Measurements from ENCODE around the gene SUPV3L1.
A peak's percentile ranks its signal among the peaks of the same experiment; 100 is the strongest.
"Not testable (repeated sequence)": the region's sequence is repeated elsewhere in the genome, so short reads cannot be mapped to it uniquely, and the experiment has no call there.

The SUPV3L1 gene

DNA sequence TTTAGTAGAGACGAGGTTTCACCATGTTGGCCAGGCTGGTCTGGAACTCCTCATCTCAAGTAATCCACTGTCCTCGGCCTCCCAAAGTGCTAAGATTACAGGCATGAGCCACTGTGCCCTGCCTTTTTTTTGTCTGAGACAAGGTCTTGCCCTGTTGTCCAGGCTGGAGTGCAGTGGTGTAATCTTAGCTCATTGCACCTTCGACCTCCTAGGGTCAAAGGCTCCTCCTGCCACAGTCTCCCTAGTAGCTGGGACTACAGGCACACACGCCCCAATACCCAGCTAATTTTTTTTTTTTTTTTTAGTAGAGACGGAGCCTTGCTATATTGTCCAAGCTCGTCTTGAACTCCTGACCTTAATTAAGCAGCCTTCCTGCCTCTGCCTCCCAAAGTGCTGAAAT lies 26.8 kb upstream of the SUPV3L1 start:
- 89% methylated on average over 6 of the region's 6 CpGs for WGBS, 2 experiments
- H3K27me3 ChIP-seq (ENCODE audit: control insufficient read depth, insufficient read depth, low read length, poor library complexity, severe bottlenecking): no peaks in the 10 kb centered on the region
- no peak overlapping the region for H3K27ac ChIP-seq (ENCODE audit: insufficient read depth, low read depth, low read length, poor library complexity, severe bottlenecking)
- H3K4me3 ChIP-seq (ENCODE audit: insufficient read depth, low read depth, low read length): no peak overlapping the region
- no peaks in the 10 kb centered on the region for H3K36me3 ChIP-seq (ENCODE audit: control insufficient read depth, insufficient read depth, low read length)
- H3K9me3 ChIP-seq (ENCODE audit: control insufficient read depth, low read length): no peaks in the 10 kb centered on the region
- H3K4me1 ChIP-seq (ENCODE audit: control insufficient read depth, insufficient read depth, low read length): no peaks in the 10 kb centered on the region

DNA sequence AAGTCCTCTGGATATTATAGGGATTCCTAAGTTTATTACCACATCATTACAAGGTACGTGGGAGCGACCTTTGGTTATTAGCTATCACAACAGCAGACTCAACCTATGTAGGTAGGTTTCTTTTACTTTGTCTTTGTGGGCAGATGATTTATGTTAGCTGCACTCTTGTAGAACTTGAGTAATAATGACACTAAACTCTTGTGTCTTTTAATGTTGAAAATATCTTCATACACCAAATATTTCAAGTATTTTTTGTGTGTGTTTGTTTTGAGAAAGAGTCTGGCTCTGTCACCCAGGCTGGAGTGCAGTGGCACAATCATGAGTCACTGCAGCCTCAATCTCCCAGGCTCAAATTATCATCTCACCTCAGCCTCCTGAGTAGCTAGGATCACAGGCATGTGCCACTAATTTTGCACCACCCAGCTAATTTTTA lies 19.2 kb upstream of the SUPV3L1 start:
- 95% methylated on average over 2 of the region's 2 CpGs; no CpG with 5 or more reads in 1 of the 2 experiments for WGBS, 2 experiments
- Histone ChIP-seq H3K4me3 (ENCODE audit: insufficient read depth, low read depth, low read length) (no peak overlapping the region), H3K27me3 (ENCODE audit: control insufficient read depth, insufficient read depth, low read length, poor library complexity, severe bottlenecking) (no peaks in the 10 kb centered on the region), H3K27ac (ENCODE audit: insufficient read depth, low read depth, low read length, poor library complexity, severe bottlenecking) (no peak overlapping the region), H3K36me3 (ENCODE audit: control insufficient read depth, insufficient read depth, low read length) (no peaks in the 10 kb centered on the region), H3K9me3 (ENCODE audit: control insufficient read depth, low read length) (no peaks in the 10 kb centered on the region), H3K4me1 (ENCODE audit: control insufficient read depth, insufficient read depth, low read length) (no peaks in the 10 kb centered on the region)

DNA sequence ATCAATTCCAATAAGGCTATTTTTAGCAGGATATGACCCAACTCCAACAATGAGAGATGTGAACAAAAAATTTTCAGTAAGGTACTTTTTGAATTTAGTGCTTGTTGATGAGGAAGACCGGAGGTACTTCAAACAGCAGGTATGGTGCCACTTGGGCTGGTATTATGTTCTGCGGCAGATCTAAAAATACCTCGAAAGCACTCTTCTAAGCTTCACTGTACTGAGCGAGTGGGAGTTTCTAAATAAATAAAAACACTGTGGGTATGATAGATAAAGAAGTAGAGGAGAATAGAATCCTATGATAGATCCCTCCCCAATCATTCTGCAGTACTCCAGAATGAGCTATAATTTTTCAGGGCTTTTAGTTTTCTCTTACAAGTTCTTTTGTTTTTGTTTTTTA lies 11.5 kb upstream of the SUPV3L1 start:
- H3K36me3 ChIP-seq (ENCODE audit: control insufficient read depth, insufficient read depth, low read length): peaks cover 8% of the 10 kb centered on the region
- 89 to 97% methylated on average over 4 of the region's 4 CpGs for WGBS, 2 experiments
- H3K9me3 ChIP-seq (ENCODE audit: control insufficient read depth, low read length): no peaks in the 10 kb centered on the region
- H3K4me3 ChIP-seq (ENCODE audit: insufficient read depth, low read depth, low read length): no peak overlapping the region
- H3K27me3 ChIP-seq (ENCODE audit: control insufficient read depth, insufficient read depth, low read length, poor library complexity, severe bottlenecking): no peaks in the 10 kb centered on the region
- H3K27ac ChIP-seq (ENCODE audit: insufficient read depth, low read depth, low read length, poor library complexity, severe bottlenecking): no peak overlapping the region
- no peaks in the 10 kb centered on the region for H3K4me1 ChIP-seq (ENCODE audit: control insufficient read depth, insufficient read depth, low read length)

DNA sequence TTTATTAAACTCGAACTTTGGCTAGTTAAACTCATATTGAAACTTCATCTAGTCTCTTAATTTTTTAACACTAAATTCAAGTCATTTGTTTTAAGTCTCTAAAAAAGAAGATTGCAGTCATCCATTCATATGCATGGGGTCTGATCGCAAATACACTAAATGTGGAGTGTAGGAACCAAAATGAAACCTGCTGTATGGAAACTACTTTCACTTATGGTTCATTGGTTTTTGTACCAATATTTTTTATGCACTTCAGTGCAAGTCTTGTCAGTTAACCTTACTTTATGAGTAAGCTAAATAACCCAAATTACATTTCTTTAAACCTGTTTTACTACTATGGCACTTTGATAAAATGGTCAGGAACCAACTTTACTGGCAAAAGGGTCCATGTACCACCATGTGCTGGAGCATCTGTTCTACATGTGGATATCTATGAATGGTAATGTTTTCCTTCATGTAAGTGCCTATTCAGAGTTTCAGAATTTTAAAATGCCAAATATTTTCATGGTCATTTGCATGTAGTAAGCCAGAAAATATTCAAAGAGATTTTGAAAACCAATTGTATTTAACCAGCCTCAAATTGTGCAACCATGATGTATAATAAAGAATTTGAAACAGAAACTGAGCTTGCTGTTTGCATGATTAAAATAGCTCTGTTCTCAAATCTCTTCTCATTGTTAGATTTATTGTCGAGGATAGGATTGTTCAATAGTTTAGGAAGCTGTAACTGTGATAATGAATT lies 7.6 kb upstream of the SUPV3L1 start:
- no peak overlapping the region for H3K27ac ChIP-seq (ENCODE audit: insufficient read depth, low read depth, low read length, poor library complexity, severe bottlenecking)
- no peaks in the 10 kb centered on the region for H3K4me1 ChIP-seq (ENCODE audit: control insufficient read depth, insufficient read depth, low read length)
- H3K9me3 ChIP-seq (ENCODE audit: control insufficient read depth, low read length): no peaks in the 10 kb centered on the region
- WGBS, 2 experiments: 88 to 98% methylated on average over 1 to 3 of the region's 3 CpGs
- peaks cover 8% of the 10 kb centered on the region for H3K36me3 ChIP-seq (ENCODE audit: control insufficient read depth, insufficient read depth, low read length)
- H3K27me3 ChIP-seq (ENCODE audit: control insufficient read depth, insufficient read depth, low read length, poor library complexity, severe bottlenecking): no peaks in the 10 kb centered on the region
- no peak overlapping the region for H3K4me3 ChIP-seq (ENCODE audit: insufficient read depth, low read depth, low read length)

DNA sequence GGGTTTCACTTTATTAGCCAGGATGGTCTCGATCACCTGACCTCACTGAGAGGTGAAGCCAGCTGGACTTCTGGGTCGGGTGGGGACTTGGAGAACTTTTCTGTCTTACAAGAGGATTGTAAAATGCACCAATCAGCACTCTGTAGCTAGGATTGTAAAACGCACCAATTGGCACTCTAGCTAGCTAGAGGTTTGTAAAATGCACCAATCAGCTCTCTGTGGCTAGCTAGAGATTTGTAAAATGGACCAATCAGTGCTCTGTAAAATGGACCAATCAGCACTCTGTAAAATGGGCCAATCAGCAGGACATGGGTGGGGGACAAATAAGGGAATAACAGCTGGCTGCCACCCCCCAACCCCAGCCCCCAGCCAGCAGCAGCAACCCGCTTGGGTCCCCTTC lies 4.7 kb upstream of the SUPV3L1 start:
- 92% methylated on average over 4 of the region's 4 CpGs for WGBS, 2 experiments
- not testable (repeated sequence) for H3K4me3 ChIP-seq (ENCODE audit: insufficient read depth, low read depth, low read length); H3K27ac ChIP-seq (ENCODE audit: insufficient read depth, low read depth, low read length, poor library complexity, severe bottlenecking); H3K36me3 ChIP-seq (ENCODE audit: control insufficient read depth, insufficient read depth, low read length); H3K4me1 ChIP-seq (ENCODE audit: control insufficient read depth, insufficient read depth, low read length); H3K9me3 ChIP-seq (ENCODE audit: control insufficient read depth, low read length); H3K27me3 ChIP-seq (ENCODE audit: control insufficient read depth, insufficient read depth, low read length, poor library complexity, severe bottlenecking)

DNA sequence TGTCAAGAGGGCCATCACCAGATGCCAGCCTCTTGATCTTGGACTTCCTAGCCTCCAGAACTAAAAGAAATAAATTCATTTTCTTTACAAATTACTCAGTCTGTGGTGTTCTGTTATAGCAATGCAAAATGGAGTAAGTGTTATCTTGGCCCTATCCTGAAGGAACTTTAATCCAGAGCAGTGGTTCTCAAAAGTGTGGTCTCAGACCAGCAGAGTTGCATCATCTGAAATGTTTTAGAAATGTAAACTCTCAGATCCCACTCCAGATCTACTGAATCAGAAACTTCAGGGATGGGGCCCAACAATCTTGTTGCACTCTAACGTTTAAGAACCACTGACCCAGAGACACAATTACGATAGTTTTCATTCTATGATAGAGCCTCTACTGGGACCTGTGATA lies 3.2 kb upstream of the SUPV3L1 start:
- Histone ChIP-seq H3K4me1 (ENCODE audit: control insufficient read depth, insufficient read depth, low read length) (peaks cover 5% of the 10 kb centered on the region), H3K9me3 (ENCODE audit: control insufficient read depth, low read length) (no peaks in the 10 kb centered on the region), H3K4me3 (ENCODE audit: insufficient read depth, low read depth, low read length) (no peak overlapping the region), H3K27ac (ENCODE audit: insufficient read depth, low read depth, low read length, poor library complexity, severe bottlenecking) (no peak overlapping the region), H3K27me3 (ENCODE audit: control insufficient read depth, insufficient read depth, low read length, poor library complexity, severe bottlenecking) (no peaks in the 10 kb centered on the region), H3K36me3 (ENCODE audit: control insufficient read depth, insufficient read depth, low read length) (peaks cover 1% of the 10 kb centered on the region)
- 94 to 98% methylated on average over 2 of the region's 2 CpGs for WGBS, 2 experiments

DNA sequence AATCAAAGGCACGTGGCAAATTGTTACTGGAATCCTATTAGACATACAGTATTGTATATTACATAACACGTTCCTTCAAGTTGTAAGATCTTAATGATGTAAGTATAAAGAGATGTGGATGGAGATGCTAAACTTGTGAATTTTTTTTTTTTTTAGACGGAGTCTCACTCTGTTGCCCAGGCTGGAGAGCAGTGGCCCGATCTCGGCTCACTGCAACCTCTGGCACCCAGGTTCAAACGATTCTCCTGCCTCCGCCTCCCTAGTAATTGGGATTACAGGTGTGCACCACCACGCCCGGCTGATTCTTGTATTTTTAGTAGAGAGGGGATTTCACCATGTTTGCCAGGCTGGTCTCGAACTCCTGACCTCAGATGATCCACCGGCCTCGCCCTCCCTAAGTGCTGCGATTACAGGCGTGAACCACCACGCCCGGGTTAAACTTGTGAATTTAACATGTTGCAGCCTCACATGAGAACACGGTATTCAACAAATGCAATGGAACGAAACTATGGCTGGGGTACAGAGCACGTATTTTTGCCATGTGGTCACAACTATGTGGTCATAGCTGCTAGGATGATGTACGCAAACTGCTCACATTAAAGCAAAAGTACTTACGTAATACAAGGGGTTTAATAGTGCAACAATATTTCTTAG lies 818 bp upstream of the SUPV3L1 start:
- Histone ChIP-seq H3K4me1 (ENCODE audit: control insufficient read depth, insufficient read depth, low read length) (peaks cover 5% of the 10 kb centered on the region), H3K27me3 (ENCODE audit: control insufficient read depth, insufficient read depth, low read length, poor library complexity, severe bottlenecking) (no peaks in the 10 kb centered on the region), H3K4me3 (ENCODE audit: insufficient read depth, low read depth, low read length) (peak overlapping the region; percentile 96), H3K9me3 (ENCODE audit: control insufficient read depth, low read length) (no peaks in the 10 kb centered on the region), H3K27ac (ENCODE audit: insufficient read depth, low read depth, low read length, poor library complexity, severe bottlenecking) (no peak overlapping the region), H3K36me3 (ENCODE audit: control insufficient read depth, insufficient read depth, low read length) (no peaks in the 10 kb centered on the region)
- 51 to 54% methylated on average over 21 of the region's 21 CpGs for WGBS, 2 experiments

DNA sequence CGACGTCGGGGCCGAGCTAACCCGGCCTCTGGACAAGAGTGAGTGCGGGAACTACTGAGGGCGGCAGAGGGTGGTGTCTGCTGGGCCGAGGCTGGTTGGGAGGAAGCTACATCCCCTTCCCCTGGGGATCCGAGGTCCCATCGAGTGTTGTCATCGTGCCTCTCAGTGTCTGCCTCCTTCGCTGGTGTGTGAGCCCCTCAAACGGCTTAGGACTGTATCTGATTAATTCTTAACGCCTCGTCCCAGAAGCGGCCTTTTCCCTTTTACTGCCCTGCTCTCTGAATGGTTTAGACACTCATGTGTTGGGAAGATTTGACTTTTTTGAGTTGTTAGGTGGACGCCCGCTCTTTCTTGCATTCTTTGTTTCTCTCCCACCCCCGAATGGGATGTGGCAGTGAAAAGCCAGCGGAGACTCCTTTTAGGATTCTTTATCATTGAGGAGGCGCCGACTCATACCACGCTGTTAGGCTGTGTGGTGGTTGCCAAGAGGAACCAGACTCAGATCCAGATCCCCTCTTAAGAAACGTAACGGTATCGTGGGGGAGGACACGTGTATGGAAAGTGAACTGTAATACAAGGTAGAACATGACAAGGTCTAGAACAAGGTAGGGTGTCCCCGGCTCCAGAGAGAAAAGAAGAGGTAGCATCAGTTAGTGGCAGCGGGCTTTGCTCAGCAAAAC lies 631 bp downstream of the SUPV3L1 start:
- no peaks in the 10 kb centered on the region for H3K36me3 ChIP-seq (ENCODE audit: control insufficient read depth, insufficient read depth, low read length)
- peak overlapping the region; percentile 91 for H3K27ac ChIP-seq (ENCODE audit: insufficient read depth, low read depth, low read length, poor library complexity, severe bottlenecking)
- 4 to 5% methylated on average over 29 of the region's 29 CpGs for WGBS, 2 experiments

DNA sequence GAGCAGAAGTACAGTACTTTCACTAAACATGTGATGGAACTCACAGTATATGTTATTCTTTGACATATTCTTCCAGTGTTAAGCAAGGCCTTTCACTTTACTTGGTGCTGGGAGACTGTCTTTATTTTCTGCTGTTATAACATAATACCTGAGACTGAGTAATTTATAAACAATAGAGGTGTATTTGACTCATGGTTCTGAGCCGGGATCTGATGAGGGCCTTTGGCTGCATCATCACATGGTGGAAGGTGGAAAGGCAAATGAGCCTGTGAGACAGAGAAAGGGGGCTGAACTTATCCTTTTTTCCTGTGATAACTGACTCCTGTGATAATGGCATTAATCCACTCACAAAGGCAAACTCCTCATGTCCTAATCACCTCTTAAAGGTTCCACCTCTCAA lies 1.4 kb downstream of the SUPV3L1 start:
- Histone ChIP-seq H3K27ac (ENCODE audit: insufficient read depth, low read depth, low read length, poor library complexity, severe bottlenecking) (no peak overlapping the region), H3K4me1 (ENCODE audit: control insufficient read depth, insufficient read depth, low read length) (peaks cover 5% of the 10 kb centered on the region), H3K9me3 (ENCODE audit: control insufficient read depth, low read length) (no peaks in the 10 kb centered on the region), H3K36me3 (ENCODE audit: control insufficient read depth, insufficient read depth, low read length) (no peaks in the 10 kb centered on the region), H3K4me3 (ENCODE audit: insufficient read depth, low read depth, low read length) (peak overlapping the region; percentile 96), H3K27me3 (ENCODE audit: control insufficient read depth, insufficient read depth, low read length, poor library complexity, severe bottlenecking) (no peaks in the 10 kb centered on the region)
- WGBS, 2 experiments: 75 to 79% methylated on average over 1 of the region's 1 CpG

More for the DNA sequence above, 631 bp downstream of the SUPV3L1 start:
- peak overlapping the region; percentile 96 for H3K4me3 ChIP-seq (ENCODE audit: insufficient read depth, low read depth, low read length)
- no peaks in the 10 kb centered on the region for H3K9me3 ChIP-seq (ENCODE audit: control insufficient read depth, low read length)
- H3K4me1 ChIP-seq (ENCODE audit: control insufficient read depth, insufficient read depth, low read length): peaks cover 5% of the 10 kb centered on the region
- H3K27me3 ChIP-seq (ENCODE audit: control insufficient read depth, insufficient read depth, low read length, poor library complexity, severe bottlenecking): no peaks in the 10 kb centered on the region

DNA sequence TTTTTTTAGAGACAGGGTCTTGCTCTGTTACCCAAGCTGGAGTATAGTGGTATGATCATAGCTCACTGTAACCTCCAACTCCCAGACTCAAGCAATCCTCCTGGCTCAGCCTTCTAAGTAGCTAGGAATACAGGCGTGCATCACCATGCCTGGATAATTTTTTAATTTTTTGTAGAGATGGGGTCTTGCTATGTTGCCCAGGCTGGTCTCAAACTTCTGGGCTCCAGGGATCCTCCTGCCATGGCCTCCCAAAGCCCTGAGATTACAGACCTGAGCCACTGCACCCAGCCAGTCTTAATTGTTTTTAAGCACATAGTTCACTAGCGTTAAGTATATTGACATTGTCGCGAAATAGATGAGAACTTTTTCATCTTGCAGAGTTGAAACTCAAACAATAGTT lies 2.0 kb downstream of the SUPV3L1 start:
- Histone ChIP-seq H3K9me3 (ENCODE audit: control insufficient read depth, low read length) (no peaks in the 10 kb centered on the region), H3K4me1 (ENCODE audit: control insufficient read depth, insufficient read depth, low read length) (peaks cover 5% of the 10 kb centered on the region), H3K4me3 (ENCODE audit: insufficient read depth, low read depth, low read length) (no peak overlapping the region), H3K27me3 (ENCODE audit: control insufficient read depth, insufficient read depth, low read length, poor library complexity, severe bottlenecking) (no peaks in the 10 kb centered on the region), H3K27ac (ENCODE audit: insufficient read depth, low read depth, low read length, poor library complexity, severe bottlenecking) (no peak overlapping the region), H3K36me3 (ENCODE audit: control insufficient read depth, insufficient read depth, low read length) (no peaks in the 10 kb centered on the region)
- 95 to 96% methylated on average over 4 of the region's 4 CpGs for WGBS, 2 experiments

Data from ectodermal cell (in vitro differentiated cells).